ENCODE data around the gene GRK5.
A peak's percentile ranks its signal among the peaks of the same experiment; 100 is the strongest.

The GRK5 gene

GRCh38 chr10:119349937-119350501 is 142.6 kb downstream of the GRK5 start:
- Histone ChIP-seq H3K4ac (ENCODE audit: low read depth, low read length) (no peak overlapping the region), H3K23ac (ENCODE audit: low read length) (no peak overlapping the region), H3K18ac (ENCODE audit: low read length) (no peak overlapping the region), H4K8ac (ENCODE audit: low read depth, low read length) (no peak overlapping the region), H3K79me2 (ENCODE audit: control insufficient read depth, insufficient read depth, low read length) (no peaks in the 10 kb centered on the region), H3K56ac (ENCODE audit: low read length) (no peak overlapping the region), H2BK5ac (ENCODE audit: low read length) (no peak overlapping the region), H3K79me1 (ENCODE audit: low read length) (no peaks in the 10 kb centered on the region), H3K27ac (ENCODE audit: low read depth, low read length) (no peak overlapping the region), H3K27me3 (ENCODE audit: insufficient read depth, low read length, poor library complexity) (no peaks in the 10 kb centered on the region), H2BK15ac (replicated peaks; ENCODE audit: low read depth) (no peak overlapping the region), H2AK5ac (ENCODE audit: low read length) (no peak overlapping the region), H3K4me2 (ENCODE audit: low read length) (no peak overlapping the region), H3K36me3 (ENCODE audit: control insufficient read depth, insufficient read depth, low read length) (no peaks in the 10 kb centered on the region), H3K4me3 (ENCODE audit: low read length) (no peak overlapping the region), H2BK120ac (ENCODE audit: low read depth, low read length) (no peak overlapping the region), H4K5ac (ENCODE audit: low read length) (no peak overlapping the region), H3K4me1 (ENCODE audit: control insufficient read depth, low read depth, low read length) (no peaks in the 10 kb centered on the region), H3K9ac (ENCODE audit: low read length) (no peak overlapping the region)
- no peak for DNase-seq
- no CpG with 5 or more reads among the region's 9 CpGs for WGBS (ENCODE audit: extremely low coverage, insufficient coverage, low lambda C conversion rate)

- H2BK5ac ChIP-seq (ENCODE audit: low read length), result no peak overlapping the region
- H3K36me3 ChIP-seq (ENCODE audit: control insufficient read depth, insufficient read depth, low read length), result no peaks in the 10 kb centered on the region
- H3K9ac ChIP-seq (ENCODE audit: low read length), result no peak overlapping the region
- no peak overlapping the region for H4K5ac ChIP-seq (ENCODE audit: low read length)
- no peak overlapping the region for H3K56ac ChIP-seq (ENCODE audit: low read length)
- H2AK5ac ChIP-seq (ENCODE audit: low read length), result no peak overlapping the region
- H3K4ac ChIP-seq (ENCODE audit: low read depth, low read length), result no peak overlapping the region
- no peak overlapping the region for H2BK120ac ChIP-seq (ENCODE audit: low read depth, low read length)
- no peaks in the 10 kb centered on the region for H3K79me1 ChIP-seq (ENCODE audit: low read length)
- H3K18ac ChIP-seq (ENCODE audit: low read length), result no peak overlapping the region
- H3K27me3 ChIP-seq (ENCODE audit: insufficient read depth, low read length, poor library complexity), result no peaks in the 10 kb centered on the region
- no peaks in the 10 kb centered on the region for H3K79me2 ChIP-seq (ENCODE audit: control insufficient read depth, insufficient read depth, low read length)
- no peak overlapping the region for H3K23ac ChIP-seq (ENCODE audit: low read length)
- no peak overlapping the region for H3K4me2 ChIP-seq (ENCODE audit: low read length)
- no peak for DNase-seq
- no CpG with 5 or more reads among the region's 8 CpGs for WGBS (ENCODE audit: extremely low coverage, insufficient coverage, low lambda C conversion rate)
- H2BK15ac ChIP-seq (replicated peaks; ENCODE audit: low read depth), result no peak overlapping the region
- H3K4me3 ChIP-seq (ENCODE audit: low read length), result no peak overlapping the region
- no peak overlapping the region for H4K8ac ChIP-seq (ENCODE audit: low read depth, low read length)
- no peaks in the 10 kb centered on the region for H3K4me1 ChIP-seq (ENCODE audit: control insufficient read depth, low read depth, low read length)
- H3K27ac ChIP-seq (ENCODE audit: low read depth, low read length), result no peak overlapping the region
These were observed 143.2 kb downstream of the GRK5 start for GRCh38 chr10:119350502-119351097.

GRCh38 chr10:119351189-119351588 is 143.8 kb downstream of the GRK5 start:
- Histone ChIP-seq H3K4me3 (ENCODE audit: low read length) (no peak overlapping the region), H3K79me2 (ENCODE audit: control insufficient read depth, insufficient read depth, low read length) (no peaks in the 10 kb centered on the region), H3K4me2 (ENCODE audit: low read length) (no peak overlapping the region), H3K79me1 (ENCODE audit: low read length) (no peaks in the 10 kb centered on the region), H3K4me1 (ENCODE audit: control insufficient read depth, low read depth, low read length) (no peaks in the 10 kb centered on the region), H3K23ac (ENCODE audit: low read length) (no peak overlapping the region), H2AK5ac (ENCODE audit: low read length) (no peak overlapping the region), H3K36me3 (ENCODE audit: control insufficient read depth, insufficient read depth, low read length) (no peaks in the 10 kb centered on the region), H3K27me3 (ENCODE audit: insufficient read depth, low read length, poor library complexity) (no peaks in the 10 kb centered on the region), H2BK5ac (ENCODE audit: low read length) (no peak overlapping the region), H4K5ac (ENCODE audit: low read length) (no peak overlapping the region), H2BK120ac (ENCODE audit: low read depth, low read length) (no peak overlapping the region), H3K18ac (ENCODE audit: low read length) (no peak overlapping the region), H3K9ac (ENCODE audit: low read length) (no peak overlapping the region), H3K27ac (ENCODE audit: low read depth, low read length) (no peak overlapping the region), H4K8ac (ENCODE audit: low read depth, low read length) (no peak overlapping the region), H2BK15ac (replicated peaks; ENCODE audit: low read depth) (no peak overlapping the region), H3K4ac (ENCODE audit: low read depth, low read length) (no peak overlapping the region), H3K56ac (ENCODE audit: low read length) (no peak overlapping the region)
- no CpG with 5 or more reads among the region's 4 CpGs for WGBS (ENCODE audit: extremely low coverage, insufficient coverage, low lambda C conversion rate)
- no peak for DNase-seq

GRCh38 chr10:119352042-119352441 is 144.7 kb downstream of the GRK5 start:
- H3K4ac ChIP-seq (ENCODE audit: low read depth, low read length), result no peak overlapping the region

GRCh38 chr10:119352807-119353206 is 145.4 kb downstream of the GRK5 start:
- Histone ChIP-seq H2BK15ac (replicated peaks; ENCODE audit: low read depth) (no peak overlapping the region), H3K4ac (ENCODE audit: low read depth, low read length) (no peak overlapping the region), H3K36me3 (ENCODE audit: control insufficient read depth, insufficient read depth, low read length) (no peaks in the 10 kb centered on the region), H3K4me2 (ENCODE audit: low read length) (no peak overlapping the region), H4K5ac (ENCODE audit: low read length) (no peak overlapping the region), H2BK120ac (ENCODE audit: low read depth, low read length) (no peak overlapping the region), H3K4me1 (ENCODE audit: control insufficient read depth, low read depth, low read length) (no peaks in the 10 kb centered on the region), H3K79me1 (ENCODE audit: low read length) (no peaks in the 10 kb centered on the region), H2BK5ac (ENCODE audit: low read length) (no peak overlapping the region), H3K27me3 (ENCODE audit: insufficient read depth, low read length, poor library complexity) (no peaks in the 10 kb centered on the region), H4K8ac (ENCODE audit: low read depth, low read length) (no peak overlapping the region), H3K4me3 (ENCODE audit: low read length) (no peak overlapping the region), H3K9ac (ENCODE audit: low read length) (no peak overlapping the region), H2AK5ac (ENCODE audit: low read length) (no peak overlapping the region), H3K27ac (ENCODE audit: low read depth, low read length) (no peak overlapping the region), H3K56ac (ENCODE audit: low read length) (no peak overlapping the region), H3K18ac (ENCODE audit: low read length) (no peak overlapping the region), H3K79me2 (ENCODE audit: control insufficient read depth, insufficient read depth, low read length) (no peaks in the 10 kb centered on the region), H3K23ac (ENCODE audit: low read length) (no peak overlapping the region)
- WGBS (ENCODE audit: extremely low coverage, insufficient coverage, low lambda C conversion rate), result no CpG with 5 or more reads among the region's 6 CpGs
- no peak for DNase-seq

More at GRCh38 chr10:119352042-119352441, 144.7 kb downstream of the GRK5 start:
- no peaks in the 10 kb centered on the region for H3K27me3 ChIP-seq (ENCODE audit: insufficient read depth, low read length, poor library complexity)
- H2BK5ac ChIP-seq (ENCODE audit: low read length), result no peak overlapping the region
- no peak overlapping the region for H4K8ac ChIP-seq (ENCODE audit: low read depth, low read length)
- H2AK5ac ChIP-seq (ENCODE audit: low read length), result no peak overlapping the region
- no peak overlapping the region for H3K4me3 ChIP-seq (ENCODE audit: low read length)
- H3K79me1 ChIP-seq (ENCODE audit: low read length), result no peaks in the 10 kb centered on the region
- no peak overlapping the region for H3K9ac ChIP-seq (ENCODE audit: low read length)
- DNase-seq, result peak; percentile 33
- H3K56ac ChIP-seq (ENCODE audit: low read length), result no peak overlapping the region
- no peak overlapping the region for H4K5ac ChIP-seq (ENCODE audit: low read length)
- no peak overlapping the region for H2BK120ac ChIP-seq (ENCODE audit: low read depth, low read length)
- H3K4me1 ChIP-seq (ENCODE audit: control insufficient read depth, low read depth, low read length), result no peaks in the 10 kb centered on the region
- no CpG with 5 or more reads among the region's 2 CpGs for WGBS (ENCODE audit: extremely low coverage, insufficient coverage, low lambda C conversion rate)
- H2BK15ac ChIP-seq (replicated peaks; ENCODE audit: low read depth), result no peak overlapping the region
- H3K23ac ChIP-seq (ENCODE audit: low read length), result no peak overlapping the region
- no peak overlapping the region for H3K4me2 ChIP-seq (ENCODE audit: low read length)
- no peaks in the 10 kb centered on the region for H3K36me3 ChIP-seq (ENCODE audit: control insufficient read depth, insufficient read depth, low read length)
- no peak overlapping the region for H3K18ac ChIP-seq (ENCODE audit: low read length)
- no peak overlapping the region for H3K27ac ChIP-seq (ENCODE audit: low read depth, low read length)
- H3K79me2 ChIP-seq (ENCODE audit: control insufficient read depth, insufficient read depth, low read length), result no peaks in the 10 kb centered on the region

GRCh38 chr10:119353421-119353820 is 146.1 kb downstream of the GRK5 start:
- H3K27me3 ChIP-seq (ENCODE audit: insufficient read depth, low read length, poor library complexity), result no peaks in the 10 kb centered on the region
- H4K5ac ChIP-seq (ENCODE audit: low read length), result no peak overlapping the region
- no peak overlapping the region for H3K4me3 ChIP-seq (ENCODE audit: low read length)
- no peak overlapping the region for H3K27ac ChIP-seq (ENCODE audit: low read depth, low read length)
- H3K4me2 ChIP-seq (ENCODE audit: low read length), result no peak overlapping the region
- H3K79me1 ChIP-seq (ENCODE audit: low read length), result no peaks in the 10 kb centered on the region
- no peak for DNase-seq
- no peaks in the 10 kb centered on the region for H3K79me2 ChIP-seq (ENCODE audit: control insufficient read depth, insufficient read depth, low read length)
- no peak overlapping the region for H2BK5ac ChIP-seq (ENCODE audit: low read length)
- no peak overlapping the region for H3K23ac ChIP-seq (ENCODE audit: low read length)
- no peak overlapping the region for H2BK15ac ChIP-seq (replicated peaks; ENCODE audit: low read depth)
- no CpG with 5 or more reads among the region's 2 CpGs for WGBS (ENCODE audit: extremely low coverage, insufficient coverage, low lambda C conversion rate)
- H3K4me1 ChIP-seq (ENCODE audit: control insufficient read depth, low read depth, low read length), result no peaks in the 10 kb centered on the region
- no peak overlapping the region for H3K18ac ChIP-seq (ENCODE audit: low read length)
- H3K9ac ChIP-seq (ENCODE audit: low read length), result no peak overlapping the region
- H2BK120ac ChIP-seq (ENCODE audit: low read depth, low read length), result no peak overlapping the region
- H3K56ac ChIP-seq (ENCODE audit: low read length), result no peak overlapping the region
- H4K8ac ChIP-seq (ENCODE audit: low read depth, low read length), result no peak overlapping the region
- no peaks in the 10 kb centered on the region for H3K36me3 ChIP-seq (ENCODE audit: control insufficient read depth, insufficient read depth, low read length)
- no peak overlapping the region for H2AK5ac ChIP-seq (ENCODE audit: low read length)
- H3K4ac ChIP-seq (ENCODE audit: low read depth, low read length), result no peak overlapping the region

All from mesendoderm (in vitro differentiated cells).